ENCODE measurements around the gene SPINT2.

DNA sequence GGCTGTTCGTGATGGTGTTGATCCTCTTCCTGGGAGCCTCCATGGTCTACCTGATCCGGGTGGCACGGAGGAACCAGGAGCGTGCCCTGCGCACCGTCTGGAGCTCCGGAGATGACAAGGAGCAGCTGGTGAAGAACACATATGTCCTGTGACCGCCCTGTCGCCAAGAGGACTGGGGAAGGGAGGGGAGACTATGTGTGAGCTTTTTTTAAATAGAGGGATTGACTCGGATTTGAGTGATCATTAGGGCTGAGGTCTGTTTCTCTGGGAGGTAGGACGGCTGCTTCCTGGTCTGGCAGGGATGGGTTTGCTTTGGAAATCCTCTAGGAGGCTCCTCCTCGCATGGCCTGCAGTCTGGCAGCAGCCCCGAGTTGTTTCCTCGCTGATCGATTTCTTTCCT is 27.5 kb downstream of the SPINT2 start:
- TF ChIP-seq POLR2A (IDR thresholded peaks at IDR 0.05), result no peak
- TF ChIP-seq, protein P1, sequence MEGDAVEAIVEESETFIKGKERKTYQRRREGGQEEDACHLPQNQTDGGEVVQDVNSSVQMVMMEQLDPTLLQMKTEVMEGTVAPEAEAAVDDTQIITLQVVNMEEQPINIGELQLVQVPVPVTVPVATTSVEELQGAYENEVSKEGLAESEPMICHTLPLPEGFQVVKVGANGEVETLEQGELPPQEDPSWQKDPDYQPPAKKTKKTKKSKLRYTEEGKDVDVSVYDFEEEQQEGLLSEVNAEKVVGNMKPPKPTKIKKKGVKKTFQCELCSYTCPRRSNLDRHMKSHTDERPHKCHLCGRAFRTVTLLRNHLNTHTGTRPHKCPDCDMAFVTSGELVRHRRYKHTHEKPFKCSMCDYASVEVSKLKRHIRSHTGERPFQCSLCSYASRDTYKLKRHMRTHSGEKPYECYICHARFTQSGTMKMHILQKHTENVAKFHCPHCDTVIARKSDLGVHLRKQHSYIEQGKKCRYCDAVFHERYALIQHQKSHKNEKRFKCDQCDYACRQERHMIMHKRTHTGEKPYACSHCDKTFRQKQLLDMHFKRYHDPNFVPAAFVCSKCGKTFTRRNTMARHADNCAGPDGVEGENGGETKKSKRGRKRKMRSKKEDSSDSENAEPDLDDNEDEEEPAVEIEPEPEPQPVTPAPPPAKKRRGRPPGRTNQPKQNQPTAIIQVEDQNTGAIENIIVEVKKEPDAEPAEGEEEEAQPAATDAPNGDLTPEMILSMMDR (IDR thresholded peaks at IDR 0.05), result no peak
